WERI-Rb-1 (cell line): ENCODE results near the gene PRRX2.

ENCODE experiments used
- DNase-seq: peaks from one replicate; pipeline ENCODE4 v3.0.0-alpha.2; 2020
- H3K27ac ChIP-seq: fragments of 250-450 bp; sonication (Bioruptor Pico); 2 replicates; pipeline ENCODE4 v1.5.1; 2020; ENCODE audit warnings: mild to moderate bottlenecking, moderate library complexity
- H3K27me3 ChIP-seq: fragments of 250-450 bp; sonication (Bioruptor Pico); 2 replicates; pipeline ENCODE4 v1.5.1; 2021; ENCODE audit warnings: mild to moderate bottlenecking, low read depth, moderate library complexity; ENCODE audit not compliant: insufficient read depth, severe bottlenecking
- H3K36me3 ChIP-seq: fragments of 250-450 bp; sonication (Bioruptor Pico); 2 replicates; pipeline ENCODE4 v1.5.1; 2020; ENCODE audit warnings: mild to moderate bottlenecking, moderate library complexity
- H3K4me3 ChIP-seq: 2 replicates; pipeline ENCODE4 v1.5.1; 2011; ENCODE audit warnings: low read depth, mild to moderate bottlenecking, control low read depth, low read length
- H3K9me3 ChIP-seq: fragments of 250-450 bp; sonication (Bioruptor Pico); 2 replicates; pipeline ENCODE4 v1.5.1; 2021; ENCODE audit warnings: mild to moderate bottlenecking, moderate library complexity; ENCODE audit not compliant: severe bottlenecking
- TF ChIP-seq, protein P1 (sequence below): IDR thresholded peaks from 2 replicates; pipeline ENCODE4 v1.5.1; 2011; ENCODE audit warnings: low read depth, mild to moderate bottlenecking, control low read depth, inconsistent platforms, low read length

Gene PRRX2

DNA sequence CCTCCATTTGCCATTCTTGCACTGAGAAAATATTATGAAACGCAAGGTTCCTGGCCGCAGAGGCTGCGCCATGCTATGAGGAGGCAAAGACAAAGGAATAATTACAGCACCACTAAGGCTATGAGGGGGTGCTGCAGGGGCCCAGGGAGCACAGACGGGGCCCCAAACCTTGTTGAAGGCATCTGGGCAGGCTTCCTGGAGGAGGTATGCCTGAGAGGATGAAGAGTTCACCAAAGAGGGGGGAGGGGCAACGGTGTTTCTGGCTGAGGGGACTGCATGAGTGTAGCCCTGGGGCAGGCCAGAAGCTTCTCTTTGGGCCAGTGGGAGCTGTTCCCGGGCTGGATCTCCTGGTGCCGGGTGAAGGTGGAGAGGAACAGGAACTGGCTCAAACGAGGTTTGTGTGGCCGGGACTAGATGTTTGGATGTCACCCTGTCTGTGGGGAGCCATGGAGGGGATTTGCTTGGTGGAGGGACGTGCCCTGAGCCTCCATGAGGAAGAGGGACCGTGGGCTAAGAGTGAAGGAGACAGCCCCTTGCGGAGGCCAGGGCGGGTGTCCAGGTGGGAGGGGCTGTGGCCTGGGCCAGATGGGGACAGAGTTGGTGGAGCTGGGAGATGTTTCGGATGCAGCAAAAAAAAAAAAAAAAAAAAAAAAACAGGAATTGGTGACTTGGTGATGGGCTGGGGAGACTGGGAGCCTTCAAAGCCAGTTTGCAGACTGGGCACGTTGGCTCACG, 59.2 kb downstream of the PRRX2 start:
- TF ChIP-seq, protein P1, sequence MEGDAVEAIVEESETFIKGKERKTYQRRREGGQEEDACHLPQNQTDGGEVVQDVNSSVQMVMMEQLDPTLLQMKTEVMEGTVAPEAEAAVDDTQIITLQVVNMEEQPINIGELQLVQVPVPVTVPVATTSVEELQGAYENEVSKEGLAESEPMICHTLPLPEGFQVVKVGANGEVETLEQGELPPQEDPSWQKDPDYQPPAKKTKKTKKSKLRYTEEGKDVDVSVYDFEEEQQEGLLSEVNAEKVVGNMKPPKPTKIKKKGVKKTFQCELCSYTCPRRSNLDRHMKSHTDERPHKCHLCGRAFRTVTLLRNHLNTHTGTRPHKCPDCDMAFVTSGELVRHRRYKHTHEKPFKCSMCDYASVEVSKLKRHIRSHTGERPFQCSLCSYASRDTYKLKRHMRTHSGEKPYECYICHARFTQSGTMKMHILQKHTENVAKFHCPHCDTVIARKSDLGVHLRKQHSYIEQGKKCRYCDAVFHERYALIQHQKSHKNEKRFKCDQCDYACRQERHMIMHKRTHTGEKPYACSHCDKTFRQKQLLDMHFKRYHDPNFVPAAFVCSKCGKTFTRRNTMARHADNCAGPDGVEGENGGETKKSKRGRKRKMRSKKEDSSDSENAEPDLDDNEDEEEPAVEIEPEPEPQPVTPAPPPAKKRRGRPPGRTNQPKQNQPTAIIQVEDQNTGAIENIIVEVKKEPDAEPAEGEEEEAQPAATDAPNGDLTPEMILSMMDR = no peak
- no peak for DNase-seq
- Histone ChIP-seq H3K4me3 (no peak overlapping the region), H3K36me3 (no peaks in the 10 kb centered on the region), H3K27ac (no peak overlapping the region), H3K27me3 (no peaks in the 10 kb centered on the region), H3K9me3 (no peaks in the 10 kb centered on the region)

DNA sequence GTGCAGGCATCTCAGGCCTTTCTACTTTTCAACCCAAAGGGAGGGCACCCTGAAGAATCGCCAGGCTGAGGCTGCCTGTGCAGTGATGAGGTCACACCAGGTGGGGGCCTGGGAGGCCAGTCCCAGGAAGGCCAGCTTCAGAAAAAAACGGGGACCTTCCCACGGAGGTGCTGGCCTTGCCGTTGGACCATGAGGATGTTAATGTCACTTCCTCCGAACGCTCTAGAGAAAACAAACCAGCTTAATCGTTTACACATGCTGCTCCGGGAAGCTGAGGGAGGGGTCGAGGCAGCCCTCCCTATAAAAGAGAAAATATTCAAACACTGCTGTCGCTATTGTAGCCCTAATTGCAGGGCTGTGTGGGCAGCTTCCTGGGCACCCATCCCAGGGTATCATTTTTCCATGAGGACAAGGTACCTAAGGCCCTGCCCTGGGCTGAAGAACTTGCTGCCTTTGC, 60.4 kb downstream of the PRRX2 start:
- no peaks in the 10 kb centered on the region for H3K9me3 ChIP-seq
- TF ChIP-seq, protein P1 = no peak
- no peak for DNase-seq
- H3K4me3 ChIP-seq = no peak overlapping the region
- H3K36me3 ChIP-seq = no peaks in the 10 kb centered on the region
- H3K27me3 ChIP-seq = no peaks in the 10 kb centered on the region
- no peak overlapping the region for H3K27ac ChIP-seq

DNA sequence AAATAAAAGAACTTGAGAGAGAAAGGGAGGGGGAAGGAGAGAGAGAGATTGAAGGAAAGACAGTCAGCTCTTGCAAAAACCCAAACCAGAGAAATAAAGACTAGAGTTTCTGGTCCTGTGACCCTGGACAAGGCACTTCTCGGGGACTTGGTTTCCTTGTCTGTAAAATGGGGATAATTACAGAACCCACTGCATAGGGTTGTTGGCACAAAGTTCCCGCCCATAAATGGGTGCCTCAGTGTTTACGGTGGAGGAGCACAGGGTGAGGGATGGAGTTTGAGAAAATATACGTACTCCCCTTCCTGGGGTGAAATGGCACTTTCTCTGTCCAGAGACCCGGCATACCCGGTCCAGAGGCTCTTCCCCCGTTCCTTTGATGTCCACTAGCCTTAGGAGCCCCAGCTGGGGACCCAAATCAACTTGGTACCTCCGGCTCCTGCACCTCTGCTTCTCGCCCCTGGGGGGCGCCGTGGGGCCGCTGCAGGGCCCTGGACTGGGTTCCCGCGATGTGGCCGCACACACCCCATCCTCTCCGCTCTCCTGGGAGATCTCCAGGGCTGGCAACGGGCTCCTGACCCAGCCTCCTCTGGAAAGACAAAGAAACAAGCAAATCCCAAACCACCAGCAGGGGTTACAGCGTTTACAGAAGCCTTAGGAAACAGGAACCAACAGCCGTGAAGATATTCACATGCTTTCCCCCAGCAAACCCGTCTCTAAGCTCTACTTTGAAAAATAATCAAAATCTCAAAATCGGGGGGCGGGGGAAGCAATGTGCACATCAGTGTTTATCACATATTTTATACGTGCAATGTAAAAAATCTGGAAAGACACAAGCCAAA, 61.1 kb downstream of the PRRX2 start:
- Histone ChIP-seq H3K27ac (no peak overlapping the region), H3K36me3 (no peaks in the 10 kb centered on the region)

DNA sequence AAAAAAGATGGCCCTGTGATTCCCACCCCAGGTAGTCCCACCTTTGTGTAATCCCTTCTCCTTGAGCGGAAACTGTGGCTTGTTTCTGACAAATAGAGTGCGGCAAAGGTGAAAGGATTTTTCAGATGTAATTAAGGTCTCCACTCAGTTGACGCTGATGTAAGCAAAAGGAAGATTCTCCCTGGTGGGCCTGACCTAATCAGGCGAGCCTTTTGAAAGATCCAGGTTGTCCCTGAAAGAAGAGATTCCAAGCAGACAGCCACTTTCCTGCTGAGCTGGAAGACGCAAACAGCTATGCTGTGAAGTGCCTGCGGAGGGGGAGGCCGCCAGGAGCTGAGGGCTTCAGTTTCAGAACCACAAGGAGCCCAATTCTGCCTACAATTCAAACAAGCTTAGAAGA, 63.3 kb downstream of the PRRX2 start:
- DNase-seq = no peak
- TF ChIP-seq, protein P1 = no peak
- H3K9me3 ChIP-seq = no peaks in the 10 kb centered on the region
- no peaks in the 10 kb centered on the region for H3K36me3 ChIP-seq
- no peaks in the 10 kb centered on the region for H3K27me3 ChIP-seq
- no peak overlapping the region for H3K4me3 ChIP-seq
- no peak overlapping the region for H3K27ac ChIP-seq

More for the DNA sequence above, 61.1 kb downstream of the PRRX2 start:
- H3K27me3 ChIP-seq = no peaks in the 10 kb centered on the region
- TF ChIP-seq, protein P1 = peak; percentile 96
- H3K4me3 ChIP-seq = peak overlapping the region; percentile 3; the same call in 1 of the 2 replicates
- H3K9me3 ChIP-seq = no peaks in the 10 kb centered on the region
- peak; percentile 88 for DNase-seq

DNA sequence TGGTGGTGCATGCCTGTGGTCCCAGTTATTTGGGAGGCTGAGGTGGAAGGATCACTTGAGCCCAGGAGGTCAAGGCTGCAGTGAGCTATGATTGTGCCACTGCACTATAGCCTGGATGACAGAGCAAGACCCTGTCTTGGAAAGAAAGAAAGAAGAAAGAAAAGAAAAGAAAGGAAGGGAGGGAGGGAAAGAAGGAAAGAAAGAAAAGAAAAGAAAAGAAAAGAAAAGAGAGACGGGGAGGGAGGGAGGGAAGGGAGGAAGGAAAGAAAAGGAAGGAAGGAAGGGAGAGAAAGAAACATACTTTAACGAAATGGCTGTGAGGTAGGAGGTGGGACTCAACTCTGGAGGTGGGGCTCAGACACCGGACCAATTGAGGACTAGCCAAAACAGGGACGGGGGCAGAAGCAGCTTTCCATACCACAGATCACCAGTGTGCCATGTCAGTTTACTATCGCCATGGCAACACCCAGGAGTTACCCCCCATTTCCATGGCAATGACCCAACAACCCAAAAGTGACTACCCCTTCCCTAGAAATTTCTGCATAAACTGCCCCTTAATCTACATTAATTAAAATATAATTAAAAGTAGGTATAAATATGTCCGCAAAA, 66.1 kb downstream of the PRRX2 start:
- no peaks in the 10 kb centered on the region for H3K27me3 ChIP-seq
- no peaks in the 10 kb centered on the region for H3K9me3 ChIP-seq
- no peak for DNase-seq
- H3K4me3 ChIP-seq = no peak overlapping the region
- TF ChIP-seq, protein P1 = no peak
- no peaks in the 10 kb centered on the region for H3K36me3 ChIP-seq
- H3K27ac ChIP-seq = no peak overlapping the region
